HG03521 (cell line): Measurements from ENCODE around the gene CDR2L.

Source experiments
- ATAC-seq: cut with Tn5 transposase; IDR thresholded peaks from one replicate; pipeline ENCODE4 v1.9.1; 2021; ENCODE audit warnings: mild to moderate bottlenecking, moderate library complexity; ENCODE audit not compliant: unreplicated experiment

The CDR2L gene

DNA sequence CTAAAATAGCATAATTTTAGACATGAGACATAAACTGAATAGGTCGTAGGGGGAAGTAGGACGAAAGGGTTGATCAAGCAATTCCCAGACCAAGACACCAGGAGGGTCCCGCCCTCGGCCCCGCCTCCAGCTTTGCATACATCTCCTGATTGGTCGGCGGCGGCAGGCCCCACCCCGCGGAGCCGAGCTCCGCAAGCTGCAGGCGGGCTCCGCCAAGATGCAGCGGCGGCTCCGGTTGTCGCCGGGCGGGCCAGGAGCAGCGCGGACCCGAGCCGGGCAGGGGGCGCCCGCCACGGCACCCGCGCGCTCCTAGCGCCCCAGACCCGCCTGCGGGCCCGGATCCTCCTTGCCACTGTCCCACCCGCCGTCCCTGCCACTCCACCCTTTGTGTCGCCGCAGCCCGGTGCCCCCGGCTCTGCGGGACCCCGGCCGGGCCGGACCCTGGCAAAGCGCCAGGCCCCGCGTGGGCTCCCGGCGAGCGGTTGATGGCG is at the start of gene CDR2L:
Gene CDR2L (plus strand): TSS at position 215 of the 491 bp plus-strand sequence. CDS start 412 bp downstream, outside the sequence.
- peak; percentile 90 for ATAC-seq

DNA sequence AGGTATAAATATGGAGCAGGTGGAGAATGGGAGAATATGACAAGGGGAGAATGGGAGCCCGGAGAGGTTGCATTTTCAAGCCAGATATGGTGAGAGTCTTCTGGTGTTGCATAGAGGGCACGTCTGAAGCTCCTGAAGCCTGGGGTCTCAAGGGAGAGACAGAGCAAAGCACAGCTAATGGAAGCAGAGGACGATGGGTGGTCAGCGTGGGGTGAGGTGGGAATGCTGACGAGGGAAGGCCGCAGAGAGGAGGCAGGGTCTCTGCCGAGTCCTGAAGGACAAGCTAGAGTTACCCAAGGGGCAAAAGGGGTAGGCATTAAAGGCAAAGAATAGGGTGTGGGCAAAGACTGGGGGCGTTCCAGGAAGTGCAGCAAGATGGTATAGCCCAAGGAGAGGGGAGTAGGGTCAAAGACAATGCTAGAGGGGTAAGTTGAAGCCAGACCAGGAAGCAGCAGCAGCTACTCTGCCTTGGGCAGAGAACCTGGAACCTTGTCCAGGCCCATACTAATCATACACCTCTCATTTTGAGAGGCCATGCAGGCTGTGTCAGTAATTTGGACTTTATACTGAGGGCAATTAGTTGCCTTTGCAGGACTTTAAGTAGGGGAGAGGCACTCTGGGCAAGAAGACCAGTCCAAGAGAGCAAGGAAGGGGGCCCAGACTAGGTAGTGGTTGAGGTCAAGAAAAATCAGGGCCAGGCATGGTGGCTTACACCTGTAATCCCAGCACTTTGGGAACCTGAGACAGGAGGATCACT is 49.1 kb upstream of the CDR2L start:
- no peak for ATAC-seq

DNA sequence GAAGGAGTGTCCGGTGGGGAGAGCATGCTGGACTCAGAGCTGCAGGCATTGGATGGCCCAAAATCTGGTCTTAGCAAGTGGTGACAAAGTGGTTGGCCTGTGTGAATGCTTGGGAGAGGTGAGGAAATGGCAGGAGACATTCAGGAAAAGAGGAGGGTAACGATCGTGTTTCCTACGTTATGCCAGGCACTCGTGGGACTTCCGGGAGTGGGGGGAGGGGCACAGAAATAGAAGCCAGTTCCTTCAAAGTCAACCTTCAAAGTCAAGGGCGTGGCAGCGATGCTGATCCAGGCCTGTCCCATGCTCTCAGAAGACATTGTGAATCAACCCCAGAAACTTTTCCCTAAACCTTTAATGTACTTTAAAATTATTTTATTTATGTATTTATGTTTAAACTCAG is 47.9 kb upstream of the CDR2L start:
- no peak for ATAC-seq

DNA sequence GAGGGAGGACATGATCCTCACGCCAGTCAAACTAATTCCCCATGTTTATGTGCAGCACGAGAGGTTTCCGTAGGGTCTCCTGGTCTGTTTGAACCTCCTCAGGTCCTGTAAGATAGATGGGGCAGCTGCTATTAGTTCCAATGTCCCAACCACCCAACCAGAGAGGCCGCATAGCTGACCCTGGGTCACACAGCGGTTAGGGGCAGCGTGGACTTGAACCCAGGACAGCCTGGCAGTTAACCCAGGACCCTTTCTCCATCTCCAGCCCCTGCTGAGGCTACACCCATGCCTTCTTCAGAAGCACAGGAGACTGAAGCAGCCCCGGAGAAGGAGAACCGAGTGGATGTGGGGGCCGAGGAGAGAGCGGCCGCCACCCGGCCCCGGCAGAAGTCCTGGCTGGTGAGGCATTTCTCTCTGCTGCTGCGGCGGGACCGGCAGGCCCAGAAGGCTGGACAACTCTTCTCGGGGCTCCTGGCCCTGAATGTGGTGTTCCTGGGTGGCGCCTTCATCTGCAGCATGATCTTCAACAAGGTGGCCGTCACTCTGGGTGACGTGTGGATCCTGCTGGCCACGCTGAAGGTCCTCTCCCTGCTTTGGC is 46.2 kb upstream of the CDR2L start:
- no peak for ATAC-seq

DNA sequence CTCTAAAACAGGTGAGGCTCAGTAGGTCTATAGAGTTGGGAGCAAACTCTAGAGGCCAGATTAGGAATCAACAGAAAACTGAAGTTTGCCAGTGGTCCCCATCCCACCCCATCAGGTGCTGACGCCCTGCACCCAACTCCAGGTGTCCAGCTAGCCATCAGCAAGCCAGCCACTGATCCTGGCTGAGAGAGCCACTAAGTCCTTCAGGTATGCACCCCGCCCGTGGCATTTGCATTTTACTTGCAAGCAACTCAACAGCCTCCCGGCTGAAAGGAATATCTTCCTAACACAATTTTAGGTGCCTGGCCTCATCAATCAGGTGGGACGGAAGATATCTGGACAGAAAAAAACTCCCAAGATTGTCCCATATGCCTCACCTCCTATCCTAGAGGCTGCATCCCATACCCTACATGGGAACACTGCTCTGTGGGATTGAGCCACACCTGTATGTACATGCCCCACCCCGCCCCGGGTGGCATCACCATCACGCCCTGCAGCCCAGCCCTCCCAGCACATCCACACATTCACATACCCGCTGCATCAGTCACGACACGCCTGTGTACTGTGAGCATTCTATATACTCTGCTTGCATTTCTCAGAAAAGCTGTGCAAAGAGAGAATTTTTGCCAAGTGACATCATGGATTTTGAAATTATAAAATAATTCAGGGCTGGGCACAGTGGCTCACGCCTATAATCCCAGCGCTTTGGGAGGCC is 43.5 kb upstream of the CDR2L start:
- ATAC-seq = no peak

DNA sequence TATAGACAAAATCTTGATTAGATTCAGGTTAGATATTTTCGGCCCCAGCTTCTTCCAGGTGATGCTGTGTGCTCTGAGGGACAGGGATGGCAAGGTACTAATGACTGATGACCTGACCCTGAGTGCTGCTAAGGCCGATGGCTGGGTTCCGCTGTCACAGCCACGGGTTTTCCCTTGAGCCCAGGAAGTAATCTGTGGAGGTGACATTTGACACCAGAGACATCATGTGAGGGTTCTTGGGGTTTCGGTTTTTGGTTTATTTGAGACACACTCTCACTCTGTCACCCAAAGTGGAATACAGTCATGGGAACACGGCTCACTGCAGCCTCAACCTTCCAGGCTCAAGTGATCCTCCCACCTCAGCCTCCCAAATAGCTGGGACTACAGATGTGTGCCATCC is 41.9 kb upstream of the CDR2L start:
- ATAC-seq = no peak

DNA sequence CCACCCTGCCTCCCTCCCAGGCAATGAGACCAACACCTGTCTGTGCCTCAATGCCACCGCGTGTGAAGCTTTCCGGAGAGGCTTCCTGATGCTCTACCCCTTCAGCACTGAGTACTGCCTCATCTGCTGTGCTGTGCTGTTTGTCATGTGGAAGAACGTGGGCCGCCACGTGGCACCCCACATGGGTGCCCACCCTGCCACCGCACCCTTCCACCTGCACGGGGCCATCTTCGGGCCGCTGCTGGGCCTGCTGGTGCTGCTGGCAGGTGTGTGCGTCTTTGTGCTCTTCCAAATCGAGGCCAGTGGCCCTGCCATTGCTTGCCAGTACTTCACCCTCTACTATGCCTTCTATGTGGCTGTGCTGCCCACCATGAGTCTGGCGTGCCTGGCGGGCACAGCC is 40.8 kb upstream of the CDR2L start:
- no peak for ATAC-seq

DNA sequence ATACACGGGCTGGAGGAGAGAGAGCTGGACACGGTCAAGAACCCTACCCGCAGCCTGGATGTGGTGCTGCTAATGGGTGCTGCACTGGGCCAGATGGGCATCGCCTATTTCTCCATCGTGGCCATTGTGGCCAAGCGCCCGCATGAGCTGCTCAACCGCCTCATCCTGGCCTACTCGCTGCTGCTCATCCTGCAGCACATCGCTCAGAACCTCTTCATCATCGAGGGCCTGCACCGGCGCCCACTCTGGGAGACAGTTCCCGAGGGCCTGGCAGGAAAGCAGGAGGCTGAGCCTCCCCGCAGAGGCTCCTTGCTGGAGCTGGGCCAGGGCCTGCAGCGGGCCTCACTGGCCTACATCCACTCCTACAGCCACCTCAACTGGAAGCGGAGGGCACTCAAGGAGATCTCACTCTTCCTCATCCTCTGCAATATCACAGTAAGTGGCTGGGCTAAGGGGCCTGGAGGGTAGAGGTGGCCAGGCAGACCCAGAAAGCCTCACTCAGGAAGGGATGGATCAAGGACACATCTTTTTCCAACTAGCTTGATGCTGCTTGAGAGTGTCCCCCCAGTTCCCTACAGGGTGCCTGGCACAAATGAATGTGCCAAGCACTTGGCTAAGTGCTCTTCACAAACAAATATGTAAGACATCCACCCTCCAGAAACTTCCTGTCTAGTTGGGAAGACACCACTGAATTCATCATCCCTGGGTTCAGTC is 40.2 kb upstream of the CDR2L start:
- no peak for ATAC-seq

DNA sequence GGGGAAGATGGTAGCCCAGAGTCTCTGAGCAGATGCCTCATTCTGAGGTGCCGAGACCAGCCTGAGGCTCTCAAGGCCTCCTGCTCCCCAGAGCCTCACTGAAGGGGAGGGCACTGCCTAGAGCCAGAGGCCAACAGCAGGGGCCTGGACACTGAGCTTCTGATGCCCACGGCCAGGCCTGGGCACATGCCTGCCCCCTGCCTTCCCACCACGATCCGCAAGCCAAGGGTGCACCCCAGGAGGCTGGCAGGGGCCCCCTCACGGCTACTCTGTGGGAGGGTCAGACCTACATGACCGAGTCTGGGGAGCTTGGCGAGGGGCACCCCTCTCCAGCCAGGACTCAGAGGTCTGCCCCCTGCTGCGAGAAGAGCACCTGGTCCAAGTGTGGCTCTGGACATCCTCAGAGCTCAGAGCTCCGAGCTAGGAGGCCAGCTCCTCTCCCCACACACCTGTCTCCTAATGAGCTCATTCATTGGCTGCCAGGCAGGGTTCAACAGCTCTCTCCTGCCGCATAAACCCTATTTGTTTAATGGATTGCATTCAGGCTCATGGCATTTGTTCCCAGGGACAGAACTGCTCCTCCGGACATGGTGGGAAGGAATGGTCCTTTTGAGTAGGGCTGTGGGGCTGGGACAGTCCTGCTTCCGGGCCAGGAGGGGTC is 37.8 kb upstream of the CDR2L start:
- no peak for ATAC-seq

DNA sequence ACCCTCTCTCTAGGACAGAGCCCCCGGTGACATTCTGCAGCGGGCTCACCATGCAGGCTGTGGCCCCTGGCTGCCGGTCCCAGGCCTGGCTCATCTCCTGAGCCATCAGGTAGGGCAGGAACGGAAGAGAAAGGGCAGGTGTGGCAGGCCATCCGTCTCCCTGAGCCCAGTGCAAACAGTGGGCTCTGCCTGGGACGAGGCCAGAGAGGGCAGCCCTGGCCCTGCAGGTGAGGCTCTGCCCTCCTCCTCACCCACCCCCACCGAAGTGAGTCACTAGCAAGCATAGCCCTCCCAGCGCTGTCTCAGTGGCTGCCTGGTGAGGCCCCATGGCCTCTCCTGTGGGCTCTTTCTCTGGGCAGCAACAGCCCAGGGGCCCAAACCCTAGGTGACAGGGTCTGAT is 37.2 kb upstream of the CDR2L start:
- ATAC-seq = no peak

DNA sequence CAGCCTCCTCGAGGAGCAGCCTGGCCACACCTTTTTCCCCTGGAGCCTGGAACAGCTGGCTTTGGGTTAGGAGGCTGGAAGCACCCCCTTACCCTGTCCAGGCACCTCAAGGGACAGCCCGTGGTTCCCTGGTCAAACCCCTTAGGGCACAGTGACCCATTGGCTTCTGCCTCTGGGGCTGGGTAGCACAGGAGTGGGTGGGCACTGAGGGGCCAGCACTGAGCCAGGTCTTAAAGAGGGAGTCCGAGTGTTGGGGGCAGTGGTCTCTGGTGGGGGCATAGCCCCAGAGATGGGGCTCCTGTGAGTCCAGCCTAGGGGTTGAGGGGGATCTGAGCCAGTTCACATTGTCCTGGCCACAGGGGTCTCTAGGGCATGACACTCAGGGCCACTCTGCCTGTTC is 36.4 kb upstream of the CDR2L start:
- no peak for ATAC-seq

DNA sequence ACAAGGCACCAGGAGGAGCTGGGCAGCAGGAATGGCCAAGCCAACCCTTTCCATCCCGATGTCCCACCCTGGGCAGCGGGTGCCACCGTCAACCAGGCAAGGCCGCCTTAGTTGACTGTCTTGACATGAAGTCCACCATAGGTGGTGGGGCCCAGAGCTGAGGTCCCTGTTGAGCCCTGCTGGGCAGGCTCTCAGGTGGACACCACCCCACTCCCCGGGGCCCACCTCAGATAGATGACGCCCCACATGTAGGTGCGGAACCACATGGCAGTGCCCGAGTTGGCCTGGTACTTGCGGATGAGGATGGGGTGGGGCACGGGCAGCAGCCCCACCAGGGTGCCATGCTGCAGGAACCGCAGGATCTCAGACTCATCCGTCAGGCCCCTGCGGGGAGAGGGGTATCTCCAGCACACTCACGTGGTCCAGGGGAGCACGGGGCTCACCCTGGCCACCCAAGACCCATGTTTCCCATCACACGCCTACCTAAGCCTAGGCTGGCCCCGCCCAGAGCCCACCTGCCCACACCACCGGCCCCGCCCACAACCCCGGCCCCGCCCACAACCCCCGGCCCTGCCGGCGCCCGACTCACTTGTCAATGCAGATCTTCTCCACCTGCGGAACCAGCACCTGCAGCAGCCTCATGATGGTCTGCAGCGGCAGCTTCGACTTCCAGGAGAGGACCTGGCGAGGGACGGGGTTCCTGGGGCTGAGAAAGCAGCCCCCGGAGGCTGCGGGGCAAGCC is 35.6 kb upstream of the CDR2L start:
- ATAC-seq = no peak

DNA sequence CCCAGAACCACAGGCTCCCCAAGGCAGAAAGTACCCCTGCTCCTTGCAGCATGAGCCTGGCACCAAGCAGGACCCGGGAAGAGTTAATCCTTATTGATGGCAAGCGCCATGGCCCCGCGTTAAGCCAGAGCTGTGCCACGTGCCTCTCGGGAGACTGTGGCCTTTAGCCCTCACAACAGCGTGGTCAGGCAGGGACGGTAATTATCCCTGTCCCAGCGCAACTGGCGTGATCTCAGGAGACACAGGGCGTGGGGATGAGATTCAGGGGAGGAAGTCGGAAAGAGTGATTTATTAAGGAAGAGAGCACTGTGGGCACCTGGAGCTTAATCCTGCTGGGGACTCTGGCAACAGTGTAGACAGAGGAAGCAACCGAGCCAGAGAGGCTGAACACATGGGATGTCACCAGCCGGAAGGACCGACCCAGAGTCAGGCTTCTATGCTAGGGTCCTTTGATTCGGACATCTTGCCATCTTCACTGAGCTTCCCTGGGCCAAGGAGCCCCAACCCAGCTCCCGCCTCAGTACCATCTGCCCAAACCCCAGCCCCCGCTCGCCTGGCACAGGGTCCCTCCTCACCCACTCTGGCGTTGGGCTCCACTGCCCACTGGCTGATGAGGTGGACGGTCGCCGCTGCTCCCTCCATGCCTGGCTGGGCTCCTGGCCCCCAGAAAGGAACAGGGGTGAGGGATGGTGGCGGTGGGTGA is 34.9 kb upstream of the CDR2L start:
- no peak for ATAC-seq

DNA sequence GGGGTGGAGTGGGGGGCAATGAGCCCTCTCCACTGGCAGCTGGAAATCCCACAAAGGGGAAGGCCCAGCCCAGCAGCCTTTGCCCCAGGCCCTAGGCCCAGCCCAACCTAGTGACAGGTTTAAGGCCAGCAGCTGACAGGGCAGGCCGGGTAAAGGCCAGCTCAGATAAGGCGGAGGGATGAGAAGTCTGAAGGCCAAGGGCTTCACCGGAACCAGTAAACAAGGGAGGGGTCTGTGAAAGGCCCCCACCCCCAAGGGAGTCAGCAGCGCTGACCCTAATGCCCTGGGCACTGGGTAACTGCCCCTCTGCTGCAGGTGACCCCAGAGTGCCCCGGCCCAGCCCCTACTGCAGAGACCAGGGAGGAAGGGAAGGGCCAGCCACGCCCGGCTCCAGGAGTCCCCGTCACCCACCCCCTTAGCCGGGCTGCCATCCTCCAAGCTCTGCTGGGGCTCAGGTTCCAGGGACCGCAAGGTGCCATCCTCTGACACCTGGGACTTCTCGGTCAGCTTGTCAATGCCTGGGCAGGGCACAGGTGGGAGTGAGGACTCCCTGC is 34.2 kb upstream of the CDR2L start:
- no peak for ATAC-seq

DNA sequence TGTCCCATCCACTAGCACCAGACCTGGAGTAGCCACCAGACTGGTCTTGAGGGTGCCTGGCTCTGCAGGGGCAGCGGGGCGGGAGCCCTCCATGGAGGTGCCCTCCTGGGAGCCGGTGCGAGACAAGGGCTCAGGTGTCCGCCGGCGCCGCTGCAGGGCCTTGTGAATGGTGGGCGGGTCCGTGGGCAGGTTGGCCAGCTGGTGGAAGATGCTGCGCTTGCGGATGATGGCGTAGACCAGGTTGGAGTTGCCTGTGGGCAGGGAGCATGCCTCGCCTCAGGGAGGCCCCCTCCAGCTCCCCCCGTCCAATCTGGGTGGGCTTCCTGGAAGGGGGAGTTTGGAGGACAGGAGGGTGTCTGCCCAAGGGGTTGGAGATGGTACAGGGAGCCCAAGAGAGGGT is 33.3 kb upstream of the CDR2L start:
- ATAC-seq = no peak

DNA sequence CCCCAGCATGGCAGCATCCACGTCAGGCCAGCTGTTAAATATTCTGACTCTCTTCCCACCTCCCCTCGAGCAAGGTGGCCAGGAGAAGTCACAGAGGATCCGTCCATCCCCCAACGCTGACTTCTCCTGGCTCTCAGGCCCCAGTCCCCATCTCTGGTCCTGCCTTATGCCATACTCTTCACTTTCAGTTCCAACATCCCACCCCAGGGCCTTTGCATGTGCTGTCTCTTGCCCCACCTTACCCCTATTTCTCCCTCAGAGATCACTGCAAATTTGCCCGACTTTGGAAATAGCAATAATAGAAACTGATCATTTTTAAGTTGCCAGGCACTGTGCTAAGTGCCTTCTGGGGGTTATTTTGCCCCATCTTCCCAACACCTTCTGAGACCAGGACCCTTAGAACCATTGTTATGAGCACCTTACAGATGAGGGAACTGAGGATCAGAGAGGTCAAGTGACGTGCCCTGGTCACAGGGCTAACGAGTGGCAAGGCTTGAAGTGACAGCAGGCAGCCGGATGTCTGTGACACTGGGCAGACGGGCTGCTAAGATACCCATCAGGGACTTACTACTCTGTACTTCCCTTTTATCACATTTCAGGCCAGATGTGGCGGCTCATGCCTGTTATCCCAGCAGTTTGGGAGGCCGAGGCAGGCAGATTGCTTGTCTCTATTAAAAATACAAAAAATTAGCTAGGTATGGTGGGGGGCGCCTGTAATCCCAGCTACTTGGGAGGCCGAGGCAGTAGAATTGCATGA is 32.6 kb upstream of the CDR2L start:
- ATAC-seq = no peak

DNA sequence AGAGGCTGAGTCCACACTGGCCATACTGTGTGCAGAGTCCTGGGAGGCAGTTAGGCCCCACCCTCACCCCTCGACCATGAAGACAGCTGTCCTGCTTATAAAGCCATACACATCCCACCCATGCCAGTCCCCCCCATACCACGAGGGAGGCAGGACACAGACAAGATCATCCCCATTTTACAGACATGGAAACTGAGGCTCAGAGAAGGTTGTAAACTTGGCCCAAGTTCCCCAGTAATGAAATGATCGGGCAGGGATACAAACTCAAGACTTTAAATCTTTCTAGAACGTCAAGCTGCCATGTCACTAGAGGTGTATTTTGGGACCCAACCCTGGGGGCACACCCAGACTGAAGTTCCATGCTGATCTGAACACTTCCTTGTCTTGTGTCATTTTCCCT is 31.3 kb upstream of the CDR2L start:
- no peak for ATAC-seq

DNA sequence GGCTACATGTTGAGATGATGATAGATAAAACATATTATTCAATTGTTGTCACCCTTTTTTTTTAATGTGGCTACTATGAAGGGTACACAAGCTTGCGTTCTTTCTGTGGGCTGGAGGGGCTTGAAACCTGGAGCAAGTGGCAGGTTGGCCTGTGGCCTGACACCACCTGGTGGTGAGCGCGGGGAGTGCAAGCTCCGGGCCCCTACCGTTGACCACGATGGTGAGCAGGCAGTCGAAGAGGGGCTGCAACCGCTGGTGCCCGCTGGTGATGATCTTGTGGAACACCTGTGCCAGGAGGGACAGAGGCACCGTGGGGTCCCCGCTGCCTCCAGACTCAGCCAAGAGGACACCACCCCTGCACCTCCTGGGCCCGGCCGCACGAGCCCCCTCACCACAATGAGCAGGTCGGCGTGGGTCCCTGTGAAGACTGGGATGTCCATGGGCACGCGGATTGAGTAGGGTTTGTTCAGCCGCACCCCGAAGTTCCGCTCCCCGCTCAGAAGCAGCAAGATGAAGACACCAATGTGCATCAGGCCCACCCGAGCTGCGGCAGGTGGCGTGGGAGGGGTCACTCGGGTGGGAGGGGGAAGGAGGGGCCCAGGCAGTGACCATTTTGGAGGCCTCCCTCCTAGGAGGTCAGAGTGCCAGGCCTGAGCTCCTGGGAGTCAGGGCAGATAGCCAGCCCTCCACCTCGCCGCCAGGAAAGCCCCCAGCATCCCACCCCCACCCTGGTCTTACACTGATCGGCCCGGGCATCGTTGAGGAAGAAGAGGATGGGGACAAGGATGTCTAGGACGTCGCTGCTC is 29.3 kb upstream of the CDR2L start:
- ATAC-seq = no peak
